Measurements from ENCODE around the gene PHKG2.

The PHKG2 gene

GRCh38 chr16:30777591-30778297, 29.5 kb downstream of the PHKG2 start:
- DNase-seq: no peak

GRCh38 chr16:30778549-30779244, 30.5 kb downstream of the PHKG2 start:
- no peak for DNase-seq

- DNase-seq: no peak
These were observed 31.4 kb downstream of the PHKG2 start for GRCh38 chr16:30779596-30779995.

GRCh38 chr16:30780021-30780420, 31.8 kb downstream of the PHKG2 start:
- DNase-seq: no peak

- no peak for DNase-seq
These were observed 32.3 kb downstream of the PHKG2 start for GRCh38 chr16:30780549-30780948.

- no peak for DNase-seq
These were observed 34.5 kb downstream of the PHKG2 start for GRCh38 chr16:30782486-30783279.

GRCh38 chr16:30783280-30784109, 35.3 kb downstream of the PHKG2 start:
- DNase-seq: no peak

- DNase-seq: no peak
These were observed 36.0 kb downstream of the PHKG2 start for GRCh38 chr16:30784215-30784614.

GRCh38 chr16:30785126-30786106, 37.2 kb downstream of the PHKG2 start:
- DNase-seq: no peak

- DNase-seq: no peak
These were observed 38.1 kb downstream of the PHKG2 start for GRCh38 chr16:30786115-30786935.

- DNase-seq: peak; percentile 43
These were observed 38.8 kb downstream of the PHKG2 start, which contains the start of gene ZNF629 for GRCh38 chr16:30786936-30787612. Gene ZNF629 (minus strand): TSS chr16:30787205. CDS start chr16:30784482, 2,723 bp downstream.

- DNase-seq: no peak
These were observed 39.6 kb downstream of the PHKG2 start for GRCh38 chr16:30787613-30788378.

GRCh38 chr16:30793508-30794069, 45.4 kb downstream of the PHKG2 start:
- no peak for DNase-seq

- no peak for DNase-seq
These were observed 46.4 kb downstream of the PHKG2 start for GRCh38 chr16:30794634-30795033.

- DNase-seq: no peak
These were observed 49.6 kb downstream of the PHKG2 start for GRCh38 chr16:30797670-30798309.
